Stimulated activated CD8-positive, alpha-beta memory T cell treated with anti-CD3 and anti-CD28 coated beads, Interleukin-15, amount 100 ng/mL, for 1 hour (primary cell): Measurements from ENCODE around the gene PSD4.

Experiments
- DNase-seq: peaks from one replicate; pipeline ENCODE4 v3.0.0-alpha.2; 2020; ENCODE audit warnings: low read depth

Gene PSD4

DNA sequence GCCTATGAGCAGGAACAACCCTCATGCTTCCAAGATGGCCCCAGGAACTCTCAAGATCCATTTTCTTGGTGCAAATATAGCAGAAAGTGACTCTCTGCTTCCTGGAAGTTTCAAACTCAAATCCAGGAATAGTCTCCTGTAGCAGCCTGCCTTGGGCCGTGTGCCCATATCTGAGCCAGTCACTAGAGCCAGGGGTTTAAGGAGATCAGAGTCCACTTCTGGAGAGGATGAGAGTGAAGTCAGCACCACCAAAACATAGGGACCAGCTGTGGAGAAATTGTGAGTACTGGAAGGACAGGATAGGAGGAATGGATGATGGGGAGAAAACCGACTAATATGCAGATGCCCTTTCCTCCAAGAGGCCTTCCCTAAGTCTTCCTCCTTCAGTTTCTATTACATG, 33.2 kb downstream of the PSD4 start:
- no peak for DNase-seq

DNA sequence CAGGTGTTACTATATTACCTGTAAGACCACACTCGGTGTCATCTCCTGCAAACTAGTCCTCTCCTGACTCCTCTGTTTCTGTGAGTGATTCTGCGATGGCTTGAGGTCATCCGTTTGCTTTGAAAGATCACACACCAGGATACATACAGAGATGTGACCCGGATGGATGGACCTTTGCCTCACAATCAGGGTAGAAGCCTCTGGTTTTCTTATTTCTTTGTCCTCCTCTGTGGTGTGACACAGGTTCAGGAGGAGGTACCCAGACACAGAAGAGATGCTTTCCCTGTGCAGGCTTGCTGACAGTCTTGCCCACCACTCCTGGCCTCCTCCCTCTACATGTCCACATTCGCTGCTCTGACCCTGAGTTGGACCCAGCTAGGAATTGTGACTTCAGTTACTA, 34.6 kb downstream of the PSD4 start:
- no peak for DNase-seq

DNA sequence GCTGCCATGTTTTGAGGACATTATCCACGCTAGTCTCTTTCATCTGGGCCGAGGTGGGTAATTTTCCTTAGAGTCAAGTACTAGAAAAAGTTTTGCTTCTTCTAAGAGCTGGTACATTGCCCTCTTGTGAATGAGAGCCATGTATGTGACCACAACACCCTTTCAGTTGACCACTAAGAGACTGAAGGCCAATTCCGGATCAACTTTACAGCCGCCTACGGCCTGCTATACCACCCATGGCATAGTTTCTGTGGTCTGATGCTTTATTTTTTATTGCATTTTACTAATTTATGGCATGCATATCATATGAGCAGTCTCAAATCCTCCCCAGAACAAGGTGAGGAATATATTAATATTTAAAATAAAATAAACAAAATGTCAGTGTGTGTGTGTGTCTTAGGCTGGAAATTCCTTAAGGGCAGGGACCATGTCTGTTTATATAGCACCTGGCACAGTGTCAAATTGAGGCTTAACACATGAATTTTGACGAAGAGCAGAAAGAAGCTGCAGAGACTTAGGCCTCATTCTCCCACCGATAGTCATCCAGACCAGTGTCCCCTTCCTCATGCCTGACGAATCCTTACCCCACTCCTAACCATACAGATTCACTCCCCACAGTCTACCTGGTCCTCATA, 35.4 kb downstream of the PSD4 start:
- DNase-seq = no peak

DNA sequence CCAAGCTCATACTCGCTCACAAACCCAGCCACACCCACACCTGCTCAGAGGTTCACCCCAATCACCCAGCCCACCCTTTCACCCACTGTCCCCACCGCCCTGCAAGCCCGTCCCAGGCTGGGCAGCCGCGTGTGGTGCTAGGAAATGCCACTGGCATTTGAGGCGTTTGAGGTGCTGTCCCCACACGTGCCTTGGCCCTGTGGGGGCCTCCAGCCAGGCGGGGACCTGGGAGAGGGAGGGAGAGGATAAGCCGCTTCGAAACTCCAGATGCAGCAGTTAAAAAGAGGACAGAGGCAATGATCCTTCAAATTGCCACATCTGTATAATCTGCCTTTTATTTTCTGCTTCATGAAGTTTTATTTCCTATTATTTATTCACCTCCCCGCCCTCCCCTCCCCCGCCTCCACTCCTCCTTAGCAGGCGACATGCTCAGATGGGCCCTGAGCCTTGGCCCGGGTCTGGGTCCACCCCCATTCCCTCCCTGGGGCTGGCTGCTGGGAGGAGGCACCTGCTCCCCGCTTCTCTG, 35.9 kb downstream of the PSD4 start:
- DNase-seq = no peak

DNA sequence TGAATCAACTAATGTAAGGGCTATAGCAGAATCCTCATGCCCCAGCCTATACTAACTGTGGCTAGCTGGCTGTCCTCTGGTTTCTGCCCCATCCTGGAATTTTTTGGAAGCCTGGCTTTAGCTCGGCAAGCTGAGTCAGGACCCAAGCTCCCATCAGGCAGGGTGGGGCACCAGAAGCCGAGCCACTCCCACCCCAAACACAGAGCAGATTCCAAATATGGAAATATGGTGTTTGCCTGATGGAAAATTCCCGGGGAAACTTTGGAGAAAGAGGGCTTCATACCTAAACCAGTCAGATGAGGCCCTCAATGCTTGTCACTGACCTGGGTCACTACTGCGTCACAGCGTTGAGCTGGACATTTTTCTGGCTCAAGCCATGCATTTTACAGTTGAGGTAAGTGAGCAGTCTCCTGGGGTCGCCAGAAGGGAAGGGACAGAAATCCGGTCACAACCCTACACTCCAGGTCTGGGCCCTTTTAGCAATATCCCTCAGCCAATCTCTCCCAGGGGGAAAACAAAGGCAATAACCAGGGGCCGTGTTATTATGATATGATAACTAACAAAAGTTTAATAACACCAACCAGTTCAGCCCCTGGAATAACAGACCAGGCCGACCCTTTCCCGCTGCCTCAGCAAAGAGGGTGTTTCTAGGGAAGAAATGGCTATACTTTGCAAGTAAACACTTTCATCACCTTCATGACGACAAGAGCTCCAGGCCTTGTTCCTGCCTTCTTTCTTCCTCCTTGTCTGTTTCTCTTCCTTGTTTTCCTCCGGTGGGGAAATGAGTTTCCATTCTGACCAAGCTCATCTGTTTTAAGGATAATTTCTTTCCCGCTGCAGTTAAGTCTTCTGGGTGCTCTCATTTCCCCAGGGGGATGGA, 37.7 kb downstream of the PSD4 start:
- DNase-seq = no peak

DNA sequence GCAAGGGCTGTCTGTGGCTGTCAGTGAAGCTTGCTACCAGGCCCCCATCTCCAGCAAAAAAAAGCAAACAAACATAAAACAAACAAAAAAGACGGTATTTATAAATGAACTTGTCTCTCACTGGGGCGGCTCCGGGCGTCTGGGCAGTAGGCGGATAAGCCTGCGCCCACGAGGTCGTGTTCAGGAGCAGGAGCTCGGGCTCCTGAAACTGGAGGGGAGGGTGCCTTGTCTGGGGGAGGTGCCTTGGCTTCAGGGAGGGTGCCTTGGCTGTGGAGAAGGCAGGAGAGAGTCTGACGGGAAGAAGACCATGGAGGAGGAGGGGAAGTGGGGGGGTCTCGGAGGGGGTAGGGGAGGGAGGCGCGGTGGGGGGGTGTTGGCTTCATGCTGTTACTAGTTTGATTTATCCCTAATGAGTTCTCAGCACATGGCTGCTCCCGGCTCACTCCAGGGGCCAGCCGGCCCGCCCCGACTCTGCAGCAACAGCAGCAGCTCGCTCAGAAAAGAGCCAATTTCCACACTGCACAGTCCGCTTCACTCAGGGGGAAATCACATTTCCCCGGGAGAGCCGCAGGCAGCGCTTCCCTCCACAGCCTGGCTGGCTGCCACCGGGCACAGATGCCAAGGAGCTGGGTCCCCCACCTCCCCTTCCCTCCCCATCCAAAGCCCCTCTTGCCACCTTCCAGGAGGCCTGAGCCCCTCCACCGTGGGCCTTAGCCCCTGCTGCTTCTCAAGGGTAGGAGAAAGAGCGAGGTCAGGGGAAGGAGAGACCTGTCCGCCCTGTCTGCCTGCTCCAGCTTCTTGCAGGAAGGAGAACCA, 38.7 kb downstream of the PSD4 start:
- no peak for DNase-seq

DNA sequence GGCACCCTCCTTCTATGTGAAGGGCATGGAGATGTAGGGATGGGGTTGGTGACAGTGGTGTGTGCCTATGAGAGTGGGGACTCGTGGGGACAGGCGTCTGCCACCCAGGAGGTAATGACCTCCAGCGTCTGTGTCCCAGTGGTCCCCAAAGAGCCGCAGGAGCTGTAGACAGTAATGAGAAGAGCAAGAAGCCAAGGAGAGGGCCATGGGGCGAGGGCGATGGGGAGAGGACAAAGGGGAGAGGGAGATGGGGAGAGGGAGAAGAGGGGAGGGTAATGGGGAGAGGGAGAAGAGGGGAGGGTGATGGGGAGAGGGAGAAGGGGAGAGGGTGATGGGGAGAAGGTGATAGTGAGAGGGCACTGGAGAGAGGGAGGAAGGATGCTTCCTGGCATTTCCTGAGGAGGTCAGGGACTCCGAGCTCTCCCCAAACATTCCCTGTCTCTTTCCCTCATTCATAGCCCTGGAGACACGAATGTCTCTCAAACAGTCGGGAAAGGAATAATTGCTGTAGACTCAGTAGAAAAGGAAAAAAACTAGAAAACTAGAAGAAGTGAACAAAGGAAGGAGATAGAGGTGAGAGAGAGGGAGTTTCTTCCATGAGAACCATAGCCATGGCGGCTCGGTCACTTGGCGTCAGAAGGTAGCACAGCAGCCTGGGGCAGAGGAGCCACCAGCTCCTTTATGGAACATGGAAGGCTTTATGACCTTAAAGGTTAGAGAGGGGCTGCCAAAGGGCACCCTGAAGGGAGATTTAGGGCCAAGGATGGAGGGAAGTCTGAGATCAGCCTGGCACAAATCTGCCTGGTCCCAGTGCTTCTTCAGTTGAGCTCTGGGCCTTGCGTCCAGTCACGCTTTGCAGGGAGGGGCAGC, 39.5 kb downstream of the PSD4 start:
- no peak for DNase-seq

DNA sequence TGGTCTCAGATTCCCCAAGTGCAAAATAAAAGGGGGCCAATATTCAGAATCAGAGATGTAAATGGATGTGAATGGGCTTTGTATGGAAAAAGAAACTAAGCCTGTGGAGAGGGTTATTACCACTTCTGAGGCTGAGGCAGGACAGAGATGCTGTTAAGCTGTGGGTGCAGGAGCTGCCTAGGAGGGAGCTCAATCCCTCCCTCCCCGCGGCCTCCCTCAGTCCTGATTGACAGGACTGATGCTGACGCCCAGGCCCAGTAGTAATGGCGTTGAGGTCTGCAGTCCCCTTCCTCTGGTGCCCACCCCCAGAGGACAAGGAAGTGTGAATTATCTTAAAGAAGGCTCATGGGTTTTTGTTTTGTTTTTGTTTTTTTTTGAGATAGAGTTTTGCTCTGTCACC, 40.4 kb downstream of the PSD4 start:
- DNase-seq = no peak

DNA sequence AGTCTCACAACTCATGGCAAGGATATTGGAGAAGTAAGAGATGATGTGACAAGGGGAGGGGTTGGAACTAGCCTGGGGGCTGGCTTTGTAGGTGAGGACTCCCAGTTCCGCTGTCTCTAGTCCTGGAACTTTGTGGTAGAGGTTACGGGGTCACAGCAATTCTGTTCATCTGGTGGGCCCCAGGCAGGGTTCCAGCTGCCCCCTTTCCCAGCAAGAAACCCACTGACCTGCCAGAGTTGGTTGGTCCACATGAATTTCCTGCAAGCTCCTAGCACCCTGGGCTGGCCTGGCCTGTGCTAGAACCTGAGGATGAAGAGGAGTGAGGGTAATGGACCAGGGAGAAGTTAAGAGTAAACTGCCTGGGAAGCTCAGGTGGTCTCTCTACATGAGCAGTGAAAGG, 41.3 kb downstream of the PSD4 start:
- DNase-seq = no peak

DNA sequence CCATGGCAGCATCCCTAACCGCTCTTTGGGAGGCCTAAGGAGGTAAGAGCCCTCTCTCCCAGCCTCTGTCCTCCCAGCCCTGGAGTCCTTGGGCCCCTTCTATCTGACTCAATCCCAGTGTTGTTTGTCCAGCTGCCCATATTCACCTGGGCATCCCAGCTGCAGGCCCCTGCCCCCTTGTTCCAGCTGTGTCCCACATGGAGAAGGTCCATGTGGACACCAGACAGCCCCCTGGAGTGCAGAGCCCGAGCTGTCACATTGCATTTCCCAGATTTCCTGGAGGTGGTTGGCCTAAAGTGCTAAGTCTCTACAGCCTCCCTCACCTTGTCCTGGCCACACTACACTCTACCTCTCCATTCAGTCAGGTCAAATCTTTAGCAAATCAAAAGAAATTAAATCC, 42.5 kb downstream of the PSD4 start:
- no peak for DNase-seq

DNA sequence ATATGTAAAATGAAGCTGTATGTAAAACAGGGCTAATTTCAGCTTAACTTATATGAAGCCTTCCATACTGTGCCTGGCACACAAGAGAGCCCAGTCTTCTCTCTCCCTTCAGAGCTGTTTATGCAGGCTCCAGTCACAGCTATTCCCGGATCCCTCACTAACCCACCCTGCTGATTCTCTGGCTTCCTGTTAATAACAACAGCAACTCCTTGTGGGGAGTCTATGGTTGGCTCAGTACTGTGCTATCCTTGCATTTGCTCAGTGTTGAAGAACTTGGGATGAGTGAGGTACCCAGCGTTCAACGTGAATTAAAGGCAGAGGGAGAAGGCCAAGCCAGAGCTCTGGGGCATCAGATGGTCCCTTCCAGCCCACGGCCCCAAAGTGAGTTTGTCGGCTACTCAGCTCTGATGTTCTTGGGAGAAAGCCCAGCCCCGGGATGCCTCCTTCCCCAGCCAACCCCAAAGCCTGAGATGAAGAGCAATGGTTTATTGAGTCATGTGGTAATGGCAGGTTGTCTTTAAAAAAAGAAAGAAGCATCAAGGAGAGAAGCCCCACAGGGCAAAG, 43.2 kb downstream of the PSD4 start:
- no peak for DNase-seq

DNA sequence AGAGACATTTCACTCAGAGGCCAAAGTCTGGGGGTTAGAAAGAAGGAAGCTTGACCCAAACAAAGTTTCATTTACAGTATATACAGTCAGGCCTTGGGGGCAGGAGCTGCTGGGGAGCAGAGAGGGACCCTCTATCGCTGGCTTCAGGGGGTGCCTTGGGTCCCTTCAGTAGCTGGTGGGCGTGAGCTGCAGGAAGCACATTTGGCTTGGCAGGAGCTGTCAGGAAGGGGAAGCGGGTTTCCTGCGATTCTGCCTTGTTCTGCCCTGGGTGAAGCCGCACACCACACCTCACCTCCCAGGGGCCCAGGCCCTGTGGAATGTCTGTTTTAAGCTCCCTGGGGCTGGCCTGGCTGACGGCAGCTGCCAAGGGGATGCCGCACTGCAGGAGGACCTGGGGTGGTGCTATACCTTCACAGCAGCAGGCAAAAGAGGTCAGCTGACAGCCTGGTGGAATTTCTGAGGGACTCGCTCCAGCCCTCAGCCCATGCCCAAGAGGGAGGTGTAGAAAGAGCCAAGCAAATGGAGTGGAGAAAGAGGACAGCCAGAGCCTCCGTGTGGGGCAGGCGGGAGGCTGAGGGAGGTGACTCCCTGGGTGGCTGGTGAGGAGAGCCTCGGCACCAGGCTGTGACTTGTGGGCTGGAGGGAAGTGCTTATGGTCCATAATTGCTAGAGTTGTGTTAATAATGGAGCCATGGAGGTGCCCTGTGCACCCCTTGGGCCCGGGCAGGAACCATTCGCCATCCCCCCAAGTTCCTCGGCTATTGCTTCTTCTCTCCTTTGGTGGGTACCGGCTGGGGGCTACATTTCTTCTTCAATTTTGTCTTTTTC, 43.9 kb downstream of the PSD4 start:
- no peak for DNase-seq

DNA sequence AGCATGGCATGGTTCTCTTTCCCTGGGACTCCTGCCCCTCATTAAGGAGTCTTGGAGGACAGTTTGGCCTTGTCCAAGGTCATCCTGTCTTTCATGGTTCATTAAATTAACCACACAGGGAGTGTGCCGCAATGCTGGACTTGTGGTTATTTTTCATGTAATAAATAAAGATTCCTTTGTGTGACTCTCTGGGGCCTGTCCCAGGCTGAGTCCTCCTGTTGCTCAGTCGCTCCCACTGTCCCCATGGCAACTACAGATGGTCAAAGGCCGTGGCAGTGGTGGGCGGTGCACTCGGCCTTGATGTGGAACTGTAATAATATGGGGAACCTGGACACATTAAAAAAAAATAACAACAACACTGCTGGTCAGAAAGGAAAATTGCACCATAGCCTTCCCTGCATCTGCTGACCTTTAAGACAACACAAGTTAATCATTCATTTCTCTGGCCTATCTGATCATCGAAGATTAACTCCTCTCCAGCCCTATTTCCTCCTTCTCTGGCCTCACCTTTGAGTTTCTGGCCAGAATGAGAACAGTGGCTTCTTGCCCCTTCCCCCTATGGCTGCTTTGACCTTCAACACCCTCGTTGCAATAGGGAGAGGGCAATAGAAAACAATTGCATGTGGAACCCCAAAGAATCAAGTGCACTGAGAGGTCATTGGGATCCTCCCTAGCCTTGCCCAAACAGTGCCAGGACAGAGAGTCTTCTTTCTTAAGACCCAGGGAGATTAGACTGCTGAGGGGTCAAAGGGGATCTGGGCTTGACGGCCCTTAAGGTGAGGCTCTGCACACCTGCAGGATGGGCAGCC, 44.7 kb downstream of the PSD4 start:
- DNase-seq = no peak

DNA sequence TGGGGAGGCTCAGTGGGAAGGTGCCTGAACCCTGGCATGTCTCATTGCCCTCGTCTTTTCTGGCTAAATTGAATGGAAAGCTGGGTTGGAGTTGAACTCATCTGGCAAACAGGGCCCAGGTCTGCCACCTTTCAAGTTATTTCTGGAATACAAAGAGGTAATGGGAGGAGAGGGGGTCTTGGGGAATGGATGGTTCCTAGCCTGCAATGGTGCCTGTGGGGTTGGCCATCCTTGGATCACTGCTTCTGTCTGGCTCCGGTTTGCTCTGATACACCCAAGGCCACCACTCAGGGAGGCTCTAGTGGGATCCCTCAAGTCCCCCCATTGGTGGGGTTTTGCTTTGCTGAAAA, 45.3 kb downstream of the PSD4 start:
- no peak for DNase-seq

DNA sequence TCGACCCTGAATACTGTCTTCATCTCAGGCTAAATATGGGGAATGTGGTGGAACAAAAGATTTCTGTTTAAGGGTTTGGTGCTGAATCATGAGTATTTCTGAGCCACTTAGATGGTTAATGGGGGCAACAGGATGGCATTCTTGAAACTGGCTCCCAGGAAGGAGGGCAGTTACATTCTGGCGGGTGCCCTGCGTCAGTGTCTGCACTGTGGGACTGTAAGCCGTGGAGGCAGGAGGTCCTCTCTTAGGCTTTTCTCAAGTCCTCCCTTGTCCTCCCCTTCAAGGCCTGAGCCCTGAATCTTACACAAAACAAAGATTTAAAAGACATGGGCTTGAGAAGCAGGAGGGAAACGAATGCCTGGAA, 45.7 kb downstream of the PSD4 start:
- DNase-seq = no peak

DNA sequence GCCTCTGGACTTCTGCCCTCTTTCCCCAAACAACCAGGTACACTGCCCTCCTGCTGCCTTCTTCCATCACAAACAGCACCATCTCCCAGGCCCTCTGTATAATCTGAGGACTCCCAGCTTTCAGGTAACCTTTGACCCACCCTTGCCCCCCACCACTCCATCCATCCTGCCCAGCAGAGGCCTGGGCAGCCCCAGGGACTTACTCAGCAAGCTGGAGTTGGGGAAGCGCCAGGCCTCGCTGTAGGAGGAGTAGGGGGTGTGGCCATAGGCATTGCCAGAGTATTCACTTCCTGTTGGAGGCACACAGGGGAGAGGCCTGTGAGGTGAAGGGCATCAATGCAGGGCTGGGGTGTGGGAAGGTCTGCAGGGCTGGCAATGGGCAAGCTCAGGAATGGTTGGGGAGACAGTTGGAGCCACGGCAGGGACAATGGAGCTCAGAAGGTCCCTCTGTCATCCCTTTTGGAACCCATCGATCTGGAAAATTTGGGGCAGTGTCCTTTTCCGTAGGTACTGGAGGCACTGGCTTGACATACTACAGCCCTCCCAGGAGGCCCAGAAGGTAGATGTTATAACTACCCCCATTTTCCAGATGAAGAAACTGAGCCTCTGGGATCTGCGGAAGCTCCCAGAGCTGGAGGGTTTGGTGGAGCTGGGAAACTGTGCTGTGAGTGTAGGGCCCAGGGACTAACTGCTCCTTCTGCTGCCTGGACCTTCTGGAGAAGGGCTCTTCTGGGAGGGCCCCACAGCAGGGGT, 46.3 kb downstream of the PSD4 start:
- DNase-seq = no peak

DNA sequence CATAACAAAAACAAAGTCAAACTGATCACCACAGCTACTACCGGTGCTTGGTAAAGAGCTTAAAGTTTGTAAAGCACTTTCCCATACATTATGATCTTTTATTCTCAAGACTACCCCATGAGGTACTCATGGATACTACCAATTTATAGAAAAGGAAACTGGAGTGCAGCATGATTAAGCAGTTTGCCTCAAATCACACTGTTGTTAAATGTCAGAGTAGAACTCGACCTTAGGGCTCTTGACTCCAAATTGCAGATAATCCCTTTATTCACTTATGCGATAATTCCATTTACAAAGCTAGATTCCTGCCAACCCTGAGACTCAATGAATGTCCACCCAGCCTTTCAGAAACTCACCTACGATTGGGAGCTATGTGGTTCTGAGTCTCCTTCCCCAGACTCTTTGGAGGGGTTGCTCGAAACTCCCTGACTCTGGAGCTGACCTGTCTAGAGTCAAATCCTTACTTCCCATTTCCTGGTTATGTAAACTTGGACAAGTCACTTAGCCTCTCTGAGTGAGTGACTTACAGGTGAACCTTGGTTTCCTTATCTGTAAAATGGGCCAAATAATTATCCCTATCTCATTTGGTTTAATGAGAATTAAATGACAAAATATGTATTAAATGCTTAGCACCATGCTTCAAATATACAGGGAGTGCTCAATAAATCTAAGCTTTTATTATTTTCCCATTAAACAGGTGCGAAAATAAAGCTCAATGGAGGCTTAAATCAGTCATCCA, 47.4 kb downstream of the PSD4 start:
- no peak for DNase-seq

DNA sequence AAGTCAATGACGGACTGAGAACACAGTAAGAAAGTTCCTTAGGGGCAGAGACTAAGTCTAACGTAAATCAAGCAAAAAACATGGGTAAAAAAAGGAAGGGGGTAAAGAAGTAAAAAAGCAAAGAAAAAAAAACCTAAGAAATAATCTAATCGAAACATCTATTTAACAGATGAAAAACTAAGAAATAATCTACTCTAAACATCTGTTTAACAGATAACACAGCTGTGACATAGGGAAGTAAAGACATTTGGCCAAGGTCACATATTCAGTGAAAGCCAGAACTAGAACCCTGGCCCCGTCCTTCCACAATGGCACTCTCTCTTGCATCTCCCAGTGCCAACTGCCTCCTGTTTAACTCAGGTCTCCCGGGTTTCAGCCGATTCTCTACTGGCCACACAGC, 48.1 kb downstream of the PSD4 start:
- no peak for DNase-seq
